ENCODE data around the gene KCND2.

GRCh38 chr7:120723465-120724385 lies 450.8 kb downstream of the KCND2 start:
- TF ChIP-seq BHLHE40 (IDR thresholded peaks at IDR 0.05; ENCODE audit: low read depth, low read length) = no peak
- TF ChIP-seq FOS (IDR thresholded peaks at IDR 0.05; ENCODE audit: low read depth, low read length) = no peak
- TF ChIP-seq MXI1 (IDR thresholded peaks at IDR 0.05; ENCODE audit: borderline replicate concordance, low read depth, low read length) = no peak
- TF ChIP-seq CTCF (conservative IDR thresholded peaks at IDR 0.05; ENCODE audit: low read depth, low read length) = no peak
- TF ChIP-seq POLR2A (IDR thresholded peaks at IDR 0.05; ENCODE audit: low read depth, low read length) = no peak
- no peak for TF ChIP-seq RCOR1 (IDR thresholded peaks at IDR 0.05; ENCODE audit: insufficient replicate concordance, low read length)
- no peak for TF ChIP-seq USF2 (IDR thresholded peaks at IDR 0.05; ENCODE audit: low read depth, low read length)
